Brain microvascular endothelial cell (primary cell): Measurements from ENCODE around the gene LIN7B.
"Not testable (repeated sequence)": the region's sequence is repeated elsewhere in the genome, so short reads cannot be mapped to it uniquely, and the experiment has no call there.

Experiments used
- DNase-seq: peaks from one replicate; pipeline ENCODE4 v3.0.0-alpha.2; 2020
- H3K27ac ChIP-seq: fragments of 250-450 bp; sonication (Bioruptor Pico); 2 replicates; pipeline ENCODE4 v1.5.1; 2020; ENCODE audit warnings: mild to moderate bottlenecking, moderate library complexity
- H3K27me3 ChIP-seq: fragments of 250-450 bp; sonication (Bioruptor Pico); replicated peaks from 2 replicates; pipeline ENCODE4 v1.5.1; 2020; ENCODE audit warnings: mild to moderate bottlenecking
- H3K36me3 ChIP-seq: fragments of 250-450 bp; sonication (Bioruptor Pico); replicated peaks from 2 replicates; pipeline ENCODE4 v1.5.1; 2020; ENCODE audit warnings: mild to moderate bottlenecking
- H3K4me3 ChIP-seq: 2 replicates; pipeline ENCODE4 v1.5.1; 2011; ENCODE audit warnings: low read depth, mild to moderate bottlenecking, control low read depth, low read length, moderate library complexity
- in situ Hi-C: cut with HindIII; loops from 2 replicates; pipeline ENCODE4 v1.10.0; 2017; ENCODE audit warnings: low sequenced_read_pairs, low pct_ligation_motif_present
- TF ChIP-seq, protein P1 (sequence below): IDR thresholded peaks from 2 replicates; pipeline ENCODE4 v1.5.1; 2011; ENCODE audit warnings: low read depth, mild to moderate bottlenecking, moderate library complexity, low read length, control low read depth, inconsistent platforms; ENCODE audit errors: missing control alignments

The LIN7B gene

DNA sequence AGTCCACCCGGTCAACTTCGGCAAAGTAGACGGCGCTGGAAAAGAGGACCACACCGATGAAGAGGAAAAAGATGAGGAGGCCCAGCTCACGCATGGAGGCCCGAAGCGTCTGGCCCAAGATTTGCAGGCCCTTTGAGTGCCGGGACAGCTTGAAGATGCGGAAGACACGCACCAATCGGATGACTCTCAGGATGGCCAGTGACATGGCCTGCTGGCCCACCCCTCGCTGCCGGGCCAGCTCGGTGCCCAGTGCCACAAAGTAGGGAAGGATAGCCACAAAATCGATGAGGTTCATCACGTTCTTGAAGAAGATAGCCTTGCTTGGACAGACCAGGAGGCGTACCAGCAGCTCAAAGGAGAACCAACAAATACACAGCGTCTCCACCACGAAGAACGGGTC is 43.8 kb upstream of the LIN7B start:
- no peak overlapping the region for H3K4me3 ChIP-seq
- H3K27ac ChIP-seq, result no peak overlapping the region
- no peaks in the 10 kb centered on the region for H3K36me3 ChIP-seq
- no peak for DNase-seq
- TF ChIP-seq, protein P1, sequence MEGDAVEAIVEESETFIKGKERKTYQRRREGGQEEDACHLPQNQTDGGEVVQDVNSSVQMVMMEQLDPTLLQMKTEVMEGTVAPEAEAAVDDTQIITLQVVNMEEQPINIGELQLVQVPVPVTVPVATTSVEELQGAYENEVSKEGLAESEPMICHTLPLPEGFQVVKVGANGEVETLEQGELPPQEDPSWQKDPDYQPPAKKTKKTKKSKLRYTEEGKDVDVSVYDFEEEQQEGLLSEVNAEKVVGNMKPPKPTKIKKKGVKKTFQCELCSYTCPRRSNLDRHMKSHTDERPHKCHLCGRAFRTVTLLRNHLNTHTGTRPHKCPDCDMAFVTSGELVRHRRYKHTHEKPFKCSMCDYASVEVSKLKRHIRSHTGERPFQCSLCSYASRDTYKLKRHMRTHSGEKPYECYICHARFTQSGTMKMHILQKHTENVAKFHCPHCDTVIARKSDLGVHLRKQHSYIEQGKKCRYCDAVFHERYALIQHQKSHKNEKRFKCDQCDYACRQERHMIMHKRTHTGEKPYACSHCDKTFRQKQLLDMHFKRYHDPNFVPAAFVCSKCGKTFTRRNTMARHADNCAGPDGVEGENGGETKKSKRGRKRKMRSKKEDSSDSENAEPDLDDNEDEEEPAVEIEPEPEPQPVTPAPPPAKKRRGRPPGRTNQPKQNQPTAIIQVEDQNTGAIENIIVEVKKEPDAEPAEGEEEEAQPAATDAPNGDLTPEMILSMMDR, result no peak
- H3K27me3 ChIP-seq, result peaks cover 19% of the 10 kb centered on the region
- in situ Hi-C loops, result no loop called here

DNA sequence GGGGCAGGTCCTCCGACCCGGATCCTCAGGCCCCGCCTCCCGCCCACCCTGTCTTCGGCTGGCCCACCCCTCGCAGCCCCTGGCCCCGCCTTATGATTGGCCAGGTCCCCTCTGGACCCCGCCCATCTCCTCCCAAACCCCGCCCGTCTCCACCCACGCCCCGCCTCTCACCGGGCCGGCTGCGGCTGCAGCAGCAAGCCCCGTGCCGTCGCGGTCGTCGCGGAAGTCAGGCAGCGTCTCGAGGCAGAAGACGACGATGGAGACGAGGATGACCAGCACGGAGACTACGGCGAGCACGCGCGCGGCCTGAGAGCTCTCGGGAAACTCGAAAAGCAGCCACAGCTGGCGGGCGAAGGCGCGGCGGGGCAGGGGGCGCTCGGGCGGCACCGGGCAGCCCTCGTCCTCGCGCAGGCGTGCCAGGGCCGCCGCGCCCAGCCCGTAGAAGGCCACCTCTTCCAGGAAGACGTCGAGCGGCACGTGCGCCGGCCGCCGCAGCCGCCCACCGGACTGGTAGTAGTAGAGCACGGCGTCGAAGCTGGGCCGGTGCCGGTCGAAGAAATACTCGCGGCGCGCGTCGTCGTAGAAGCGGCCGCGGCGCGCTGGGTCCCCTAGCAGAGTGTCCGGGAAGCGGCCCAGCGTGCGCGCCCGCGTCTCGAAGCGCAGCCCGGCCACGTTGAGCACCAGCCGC is 42.2 kb upstream of the LIN7B start:
- Histone ChIP-seq H3K4me3 (no peak overlapping the region), H3K27ac (no peak overlapping the region), H3K27me3 (peaks cover 12% of the 10 kb centered on the region), H3K36me3 (no peaks in the 10 kb centered on the region)
- in situ Hi-C loops, result no loop called here
- TF ChIP-seq, protein P1, result no peak
- no peak for DNase-seq

DNA sequence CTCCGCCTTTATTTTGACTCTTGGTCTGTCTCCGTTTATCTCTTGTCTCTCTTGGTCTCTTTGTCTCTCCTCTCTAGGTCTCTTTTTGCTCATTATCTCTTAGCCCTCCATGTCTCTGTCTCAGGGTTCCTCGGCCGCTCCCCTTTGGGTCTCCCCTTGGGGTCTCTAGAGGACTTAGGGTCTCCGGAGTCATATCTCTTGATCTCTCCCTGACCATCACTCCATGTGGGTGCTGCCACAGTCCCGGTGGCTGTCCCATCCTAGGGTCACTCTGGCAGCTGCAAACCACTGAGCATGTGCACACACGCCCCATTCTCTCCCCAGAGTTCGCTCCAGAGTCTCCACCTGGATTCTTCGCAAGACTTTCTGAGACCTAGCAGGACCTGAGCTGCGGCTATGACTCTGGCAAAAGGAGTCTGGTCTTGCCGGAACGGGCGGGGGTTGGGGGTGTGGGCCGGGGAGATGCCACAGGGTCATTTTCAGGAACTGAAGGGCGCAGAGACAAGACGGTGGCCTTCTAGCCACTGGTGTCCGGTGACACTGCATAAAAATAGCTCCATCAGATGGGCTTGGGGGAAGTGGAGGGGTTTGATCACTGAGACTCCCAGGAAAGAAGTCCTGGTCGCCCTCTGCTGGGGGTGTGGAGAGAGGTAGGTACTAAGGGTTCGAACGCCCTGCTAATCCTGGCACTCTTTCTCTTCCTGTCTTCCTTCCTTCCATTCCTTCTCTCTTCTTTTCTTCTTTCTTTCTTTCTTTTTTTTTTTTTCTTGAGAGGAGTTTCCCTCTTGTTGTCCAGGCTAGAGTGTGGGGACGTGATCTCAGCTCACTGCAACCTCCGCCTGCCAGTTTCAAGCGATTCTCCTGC is 40.4 kb upstream of the LIN7B start:
- TF ChIP-seq, protein P1, result peak; percentile 65
- Histone ChIP-seq H3K36me3 (no peaks in the 10 kb centered on the region), H3K27me3 (peaks cover 12% of the 10 kb centered on the region), H3K4me3 (no peak overlapping the region), H3K27ac (no peak overlapping the region)
- no peak for DNase-seq
- in situ Hi-C loops, result no loop called here

DNA sequence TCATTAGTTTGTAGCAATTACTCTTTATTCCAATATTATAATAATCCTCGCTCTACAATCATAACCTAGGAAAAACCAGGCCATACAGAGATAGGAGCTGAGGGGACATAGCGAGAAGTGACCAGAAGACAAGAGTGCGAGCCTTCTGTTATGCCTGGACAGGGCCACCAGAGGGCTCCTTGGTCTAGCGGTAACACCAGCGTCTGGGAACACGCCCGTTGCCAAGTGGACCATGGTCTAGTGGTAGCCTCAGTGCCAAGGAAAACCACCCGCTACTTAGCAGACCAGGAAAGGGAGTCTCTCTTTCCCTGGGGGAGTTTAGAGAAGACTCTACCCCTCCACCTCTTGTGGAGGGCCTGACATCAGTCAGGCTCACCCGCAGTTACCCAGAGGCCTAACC is 39.3 kb upstream of the LIN7B start:
- H3K36me3 ChIP-seq, H3K4me3 ChIP-seq, in situ Hi-C loops, H3K27ac ChIP-seq: not testable (repeated sequence)
- peaks cover 12% of the 10 kb centered on the region for H3K27me3 ChIP-seq
- peak; percentile 65 for DNase-seq
- TF ChIP-seq, protein P1, result peak; percentile 69

DNA sequence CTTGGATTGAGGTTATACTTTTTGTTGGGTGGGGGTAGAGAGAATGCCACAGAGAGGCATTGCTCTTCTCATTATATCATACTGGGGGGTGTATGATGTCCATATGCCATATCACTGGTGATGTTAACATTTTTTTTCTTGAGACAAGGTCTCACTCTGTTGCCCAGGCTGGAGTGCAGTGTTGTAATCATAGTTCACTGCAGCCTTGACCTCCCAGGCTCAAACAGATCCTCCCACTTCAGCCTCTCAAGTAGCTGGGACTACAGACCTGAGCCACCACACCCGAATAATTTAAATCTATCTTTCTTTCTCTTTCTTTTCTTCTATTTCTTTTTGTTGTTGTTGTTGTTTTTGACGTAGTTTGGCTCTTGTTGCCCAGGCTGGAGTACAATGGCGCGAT is 33.8 kb upstream of the LIN7B start:
- Histone ChIP-seq H3K27me3 (no peaks in the 10 kb centered on the region), H3K36me3 (no peaks in the 10 kb centered on the region), H3K4me3 (no peak overlapping the region), H3K27ac (no peak overlapping the region)
- TF ChIP-seq, protein P1, result no peak
- no peak for DNase-seq
- in situ Hi-C loops, result no loop called here
